Measurements from ENCODE around the gene CACNA2D4.

DNA sequence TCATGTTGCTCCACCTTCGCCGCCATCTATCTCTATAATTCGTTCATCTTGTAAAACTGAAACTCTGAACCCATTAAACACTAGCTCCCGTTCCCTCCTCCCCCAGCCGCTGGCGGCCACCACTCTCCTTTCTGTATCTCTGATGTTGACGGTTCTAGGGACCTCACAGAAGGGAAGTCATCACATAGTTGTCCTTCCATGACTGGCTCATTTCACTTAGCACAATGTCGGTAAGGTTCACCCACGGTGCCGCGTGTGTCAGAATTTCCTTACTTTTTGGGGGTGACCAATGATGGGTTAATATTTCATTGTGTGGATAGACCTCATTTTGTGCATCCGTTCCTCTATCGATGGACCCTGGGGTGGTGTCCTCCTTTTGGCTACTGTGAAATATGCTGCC is 2.0 kb upstream of the CACNA2D4 start:
- TF ChIP-seq, protein P1, sequence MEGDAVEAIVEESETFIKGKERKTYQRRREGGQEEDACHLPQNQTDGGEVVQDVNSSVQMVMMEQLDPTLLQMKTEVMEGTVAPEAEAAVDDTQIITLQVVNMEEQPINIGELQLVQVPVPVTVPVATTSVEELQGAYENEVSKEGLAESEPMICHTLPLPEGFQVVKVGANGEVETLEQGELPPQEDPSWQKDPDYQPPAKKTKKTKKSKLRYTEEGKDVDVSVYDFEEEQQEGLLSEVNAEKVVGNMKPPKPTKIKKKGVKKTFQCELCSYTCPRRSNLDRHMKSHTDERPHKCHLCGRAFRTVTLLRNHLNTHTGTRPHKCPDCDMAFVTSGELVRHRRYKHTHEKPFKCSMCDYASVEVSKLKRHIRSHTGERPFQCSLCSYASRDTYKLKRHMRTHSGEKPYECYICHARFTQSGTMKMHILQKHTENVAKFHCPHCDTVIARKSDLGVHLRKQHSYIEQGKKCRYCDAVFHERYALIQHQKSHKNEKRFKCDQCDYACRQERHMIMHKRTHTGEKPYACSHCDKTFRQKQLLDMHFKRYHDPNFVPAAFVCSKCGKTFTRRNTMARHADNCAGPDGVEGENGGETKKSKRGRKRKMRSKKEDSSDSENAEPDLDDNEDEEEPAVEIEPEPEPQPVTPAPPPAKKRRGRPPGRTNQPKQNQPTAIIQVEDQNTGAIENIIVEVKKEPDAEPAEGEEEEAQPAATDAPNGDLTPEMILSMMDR (IDR thresholded peaks at IDR 0.05) = no peak
- TF ChIP-seq POLR2A (IDR thresholded peaks at IDR 0.05) = no peak
